HG02571 (cell line): ENCODE data around the gene DCLK1.

Experiments
- ATAC-seq: cut with Tn5 transposase; IDR thresholded peaks from one replicate; pipeline ENCODE4 v1.9.1; 2021; ENCODE audit warnings: mild to moderate bottlenecking, moderate library complexity; ENCODE audit not compliant: unreplicated experiment

The DCLK1 gene

DNA sequence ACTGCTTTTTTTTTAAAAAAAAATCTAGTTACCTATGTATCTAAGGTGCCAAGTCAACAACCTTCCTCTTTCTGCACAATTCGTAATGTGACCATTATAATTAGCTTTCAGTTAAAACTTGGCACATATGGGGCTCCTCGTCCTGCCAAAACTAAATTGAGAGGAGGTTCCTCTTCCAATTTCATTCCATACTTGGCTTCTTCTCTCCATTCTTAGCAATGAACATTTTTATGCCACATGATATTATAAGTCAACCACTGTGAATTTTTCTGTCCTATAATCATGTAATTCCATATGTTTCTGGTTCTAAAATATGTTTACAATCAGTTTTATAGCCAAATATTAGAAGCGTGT is 177.0 kb downstream of the DCLK1 start:
- ATAC-seq, result no peak

DNA sequence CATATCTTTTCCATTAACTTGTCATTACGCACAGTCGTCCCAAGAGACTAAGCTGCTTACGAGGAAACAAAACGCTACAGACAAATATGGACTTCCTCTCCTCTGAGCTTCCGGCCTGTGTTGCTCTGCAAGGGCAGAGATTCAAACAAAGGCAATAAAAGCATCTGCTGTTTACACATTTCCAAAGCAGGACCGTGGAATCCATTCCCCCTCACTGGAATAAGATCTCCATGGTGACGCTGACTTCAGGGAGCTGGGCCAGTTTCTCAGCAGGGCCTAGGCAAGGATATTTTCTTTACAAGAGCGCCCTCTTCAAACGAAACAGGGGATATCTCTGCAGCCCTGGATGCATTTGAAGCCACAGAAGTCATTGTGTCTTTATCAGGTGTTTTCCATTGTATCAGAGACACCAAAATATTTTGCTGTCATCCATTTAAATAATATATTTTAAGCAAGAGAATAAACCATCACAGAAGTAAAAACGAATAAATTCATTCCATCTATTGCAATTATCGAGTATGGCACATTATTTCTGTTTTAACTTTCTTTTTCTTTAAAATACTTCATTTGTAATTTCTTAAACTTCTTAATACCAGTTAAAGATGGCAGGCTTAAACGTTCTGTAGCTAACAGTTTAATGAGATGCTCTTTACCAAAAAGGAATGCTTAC is 177.5 kb downstream of the DCLK1 start:
- ATAC-seq, result no peak

DNA sequence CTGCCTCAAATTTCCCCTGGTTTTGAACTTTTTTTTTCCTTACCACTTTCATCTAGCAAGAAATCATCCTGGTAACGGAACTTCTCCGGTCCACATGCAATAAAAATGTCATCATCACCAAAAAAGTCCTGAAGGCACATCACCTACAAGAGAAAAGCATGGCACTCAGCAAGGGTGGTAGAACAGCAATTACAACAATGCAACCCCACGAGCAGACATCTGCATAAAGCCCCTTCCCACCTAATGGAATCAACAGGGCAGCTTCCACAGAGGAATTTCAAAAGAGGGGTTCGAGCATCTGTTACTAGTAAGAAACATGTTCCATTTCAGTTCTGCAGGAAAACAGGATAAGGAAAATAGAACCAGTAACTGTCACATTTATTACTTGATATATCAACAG is 183.9 kb downstream of the DCLK1 start:
- no peak for ATAC-seq

DNA sequence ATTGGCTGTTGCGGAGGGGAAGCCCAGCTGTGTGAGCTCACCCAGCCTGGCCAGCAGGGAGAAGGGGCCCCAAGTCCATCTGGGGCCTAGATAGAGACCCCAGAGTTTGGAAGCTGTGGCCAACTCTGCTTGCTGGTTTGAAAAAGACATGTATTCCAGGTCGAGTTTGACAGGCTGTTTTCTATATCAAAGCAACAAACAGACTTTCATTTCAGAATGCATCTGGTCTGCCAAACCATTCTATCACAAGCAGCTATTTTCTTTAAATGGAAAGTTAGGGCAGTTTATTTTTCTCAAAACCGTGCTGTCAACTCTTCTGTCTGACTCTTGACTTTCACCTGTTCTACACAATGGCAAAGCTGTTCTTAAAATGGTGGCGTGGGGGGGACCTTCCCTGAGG is 185.8 kb downstream of the DCLK1 start:
- ATAC-seq, result no peak

DNA sequence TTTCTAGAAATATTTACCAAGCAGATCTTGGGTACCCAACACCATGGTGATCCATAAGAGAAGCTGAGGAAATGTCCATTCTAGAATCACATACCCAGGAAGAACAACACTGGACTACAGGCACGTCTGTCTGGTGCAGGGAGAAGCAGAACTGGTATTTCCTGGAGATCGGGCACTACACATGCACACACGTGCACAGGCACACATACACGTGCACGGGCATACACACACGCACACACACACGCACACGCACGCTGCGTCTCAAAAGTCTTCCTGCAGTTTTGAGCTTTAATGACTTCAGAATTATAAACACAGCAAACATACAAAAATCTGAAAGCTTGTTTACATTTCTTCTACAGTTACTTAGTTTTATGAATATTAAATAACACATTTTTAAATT is 189.8 kb downstream of the DCLK1 start:
- no peak for ATAC-seq

DNA sequence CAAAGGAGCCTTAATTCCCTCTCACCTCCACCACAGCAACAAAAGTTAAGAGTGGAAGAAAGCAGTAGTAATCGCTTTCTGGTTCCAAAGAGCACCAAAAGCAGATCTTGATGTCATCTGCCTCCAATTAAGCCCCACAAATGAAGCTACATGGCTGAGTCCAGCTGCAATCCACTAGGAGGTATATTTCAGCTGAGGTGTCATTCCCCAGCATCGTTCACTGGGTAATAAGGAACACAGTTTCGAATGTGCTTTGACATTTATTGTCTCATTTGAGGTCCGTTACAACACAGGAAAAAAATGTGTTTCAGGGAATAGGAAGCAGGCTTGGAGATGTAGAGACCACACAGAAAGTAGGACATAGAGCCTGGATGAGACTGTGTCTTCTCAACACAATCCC is 190.4 kb downstream of the DCLK1 start:
- ATAC-seq, result no peak

DNA sequence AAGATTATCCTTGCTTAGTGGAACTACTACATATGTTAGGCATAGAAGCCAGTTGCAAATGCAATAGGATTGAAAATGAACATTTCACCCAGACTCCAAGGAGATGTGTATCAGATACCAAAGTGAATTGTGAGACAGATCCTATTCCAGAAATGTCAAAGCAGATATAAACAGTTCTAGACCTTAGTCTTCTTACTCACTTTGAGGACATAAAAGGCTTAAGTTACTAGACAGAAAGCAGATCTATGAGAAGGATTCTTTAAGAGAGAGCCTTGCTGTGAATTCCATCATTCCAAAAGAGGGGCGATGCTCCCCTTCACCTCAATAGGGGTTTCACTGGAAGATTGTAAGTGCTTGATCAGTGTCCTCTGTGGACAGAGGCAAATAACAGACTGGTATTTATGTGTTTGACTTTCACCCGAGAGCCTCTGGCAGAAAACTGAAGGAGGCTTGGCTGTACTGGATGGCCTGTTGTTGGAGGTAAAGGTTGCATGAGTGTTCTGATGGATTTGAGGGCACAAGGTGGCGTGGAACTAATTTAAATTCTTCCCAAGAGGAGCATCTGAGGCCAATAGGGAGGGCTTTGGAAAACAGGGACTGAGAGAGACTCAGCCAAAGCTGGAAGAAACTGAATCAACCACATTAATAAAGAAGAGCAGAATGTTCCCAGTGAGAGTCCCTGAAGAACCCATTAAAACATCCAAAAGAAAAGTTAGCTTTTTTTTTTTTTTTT is 194.8 kb downstream of the DCLK1 start:
- ATAC-seq, result no peak

DNA sequence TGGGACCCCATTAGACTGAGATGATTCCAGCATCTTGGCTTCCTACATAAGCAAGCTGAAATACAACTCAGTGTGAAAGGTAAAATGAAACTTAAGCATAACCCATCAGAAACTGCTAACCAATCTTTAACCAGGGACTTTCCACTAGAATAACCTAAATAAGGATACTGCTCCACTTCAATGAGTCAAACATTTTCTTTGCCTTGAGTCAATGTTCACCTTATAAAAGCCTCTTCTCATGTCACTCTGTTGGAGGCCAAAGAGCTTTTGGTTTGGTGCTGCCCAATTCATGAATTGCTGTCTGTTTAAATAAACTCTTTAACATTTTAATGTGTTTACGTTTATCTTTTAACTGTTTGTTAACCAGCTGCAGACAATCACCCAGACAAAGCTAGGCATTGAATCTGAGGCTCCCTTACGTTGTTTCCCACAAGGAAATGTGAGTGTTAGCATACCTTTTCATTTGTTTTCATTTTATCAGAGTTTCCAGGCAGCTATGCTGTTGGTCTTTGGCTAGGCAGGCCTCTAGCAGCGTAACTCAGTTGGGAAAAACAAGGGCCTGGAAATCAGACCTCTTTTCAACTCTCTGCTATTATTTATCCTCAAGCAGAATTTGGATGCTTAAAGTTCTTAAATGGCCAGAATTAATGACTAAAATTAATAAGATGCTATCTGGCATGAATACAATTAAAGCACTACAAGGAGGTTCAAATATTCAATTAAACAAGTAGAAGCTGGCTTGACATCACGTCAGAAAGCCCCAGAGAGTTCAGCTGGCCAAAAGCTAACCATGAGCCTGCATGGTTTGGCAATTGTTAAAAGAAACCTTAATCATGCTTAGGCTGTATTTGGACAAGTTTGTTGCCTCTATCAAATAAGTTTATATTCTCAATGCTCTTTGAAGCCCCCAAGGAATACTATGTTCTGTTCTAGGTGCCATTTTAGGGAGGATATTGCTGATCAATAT is 200.2 kb downstream of the DCLK1 start:
- no peak for ATAC-seq

DNA sequence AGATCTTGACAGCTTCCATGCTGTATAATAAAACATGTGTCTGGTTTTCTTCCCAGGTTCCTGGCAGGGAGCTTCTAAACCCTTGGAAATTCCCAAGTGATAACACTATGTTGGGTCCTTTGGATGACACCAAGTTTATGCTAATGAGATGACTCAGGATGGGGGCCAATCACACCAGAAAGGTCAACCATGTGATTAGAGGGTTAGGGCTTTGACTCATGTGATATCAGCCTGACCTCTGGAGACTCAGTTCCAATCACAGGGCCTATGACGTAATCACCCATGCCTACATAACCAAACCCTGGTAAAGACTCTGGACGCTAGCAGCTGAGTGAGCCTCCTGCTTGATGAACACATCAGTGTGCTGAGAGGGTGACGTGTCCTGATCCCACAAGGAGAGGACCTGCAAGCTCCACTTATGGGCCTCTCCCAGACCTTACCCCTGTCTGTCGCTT is 203.6 kb downstream of the DCLK1 start:
- ATAC-seq, result no peak

DNA sequence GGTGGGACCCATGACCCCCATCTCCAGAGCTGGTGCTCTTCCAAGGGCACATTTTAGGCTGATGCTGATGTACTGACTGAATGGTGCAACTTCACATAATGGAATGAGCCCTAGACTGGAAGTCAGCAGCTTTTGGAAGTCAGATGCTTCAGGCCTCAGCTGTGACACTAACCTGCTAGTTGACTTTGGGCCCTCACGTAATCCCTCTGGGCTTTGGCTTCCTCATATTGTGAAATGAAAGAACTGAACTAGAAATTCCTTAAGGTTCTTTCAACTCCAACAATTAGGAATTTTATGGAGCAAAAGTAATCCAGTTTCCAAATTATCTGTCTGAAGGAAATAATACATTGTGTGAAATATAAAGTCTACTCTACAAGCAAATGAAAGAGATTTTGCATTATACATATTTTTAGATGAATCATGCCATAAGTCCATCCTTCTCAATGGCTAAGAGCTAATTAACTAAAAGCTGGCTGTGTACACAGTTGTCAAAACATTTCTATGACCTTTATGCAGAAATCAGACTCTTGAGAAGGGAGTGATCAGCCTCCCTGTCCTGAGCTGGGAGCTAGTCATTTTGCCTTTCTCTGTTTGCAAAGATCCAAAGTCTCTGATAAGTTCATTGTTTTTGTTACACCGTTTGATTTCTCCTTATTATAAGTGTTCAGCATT is 204.2 kb downstream of the DCLK1 start:
- no peak for ATAC-seq

DNA sequence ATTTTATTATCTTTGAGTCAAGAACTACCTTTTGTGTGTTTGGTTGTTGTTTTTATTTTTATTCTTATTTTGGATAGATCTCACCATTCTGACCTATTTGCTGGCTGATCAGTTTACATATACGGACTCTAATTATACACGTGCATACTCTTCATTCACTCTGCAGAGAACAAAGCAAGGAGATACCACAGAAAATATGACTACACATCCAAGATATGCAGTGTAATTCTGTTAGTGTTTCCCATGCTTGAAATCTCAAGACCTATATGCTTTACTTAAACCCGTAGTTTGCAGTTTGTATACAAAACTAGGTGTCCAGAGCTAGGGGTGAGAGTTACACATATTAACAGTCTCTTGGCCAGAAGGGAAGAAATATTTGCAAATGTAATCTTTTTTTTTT is 205.5 kb downstream of the DCLK1 start:
- ATAC-seq, result no peak

DNA sequence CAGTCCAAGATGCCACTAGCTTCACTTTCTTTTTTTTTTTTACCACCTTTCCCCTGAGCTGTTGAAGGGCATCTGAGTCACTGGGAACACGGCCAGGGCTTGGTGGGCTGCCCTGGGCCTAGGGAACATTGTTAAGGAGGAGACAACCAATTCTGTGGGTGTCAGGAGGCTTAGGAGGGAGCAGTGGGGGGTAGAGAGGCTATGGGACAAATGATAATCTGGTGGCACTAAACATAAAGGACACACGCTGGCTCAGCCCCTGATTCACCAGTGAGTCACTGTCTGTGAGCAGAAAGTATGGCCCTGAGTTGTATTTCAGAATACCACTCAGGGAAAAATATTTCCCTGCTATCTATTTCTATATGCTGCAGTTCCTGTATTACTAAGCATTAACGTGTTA is 207.8 kb downstream of the DCLK1 start:
- ATAC-seq, result no peak

DNA sequence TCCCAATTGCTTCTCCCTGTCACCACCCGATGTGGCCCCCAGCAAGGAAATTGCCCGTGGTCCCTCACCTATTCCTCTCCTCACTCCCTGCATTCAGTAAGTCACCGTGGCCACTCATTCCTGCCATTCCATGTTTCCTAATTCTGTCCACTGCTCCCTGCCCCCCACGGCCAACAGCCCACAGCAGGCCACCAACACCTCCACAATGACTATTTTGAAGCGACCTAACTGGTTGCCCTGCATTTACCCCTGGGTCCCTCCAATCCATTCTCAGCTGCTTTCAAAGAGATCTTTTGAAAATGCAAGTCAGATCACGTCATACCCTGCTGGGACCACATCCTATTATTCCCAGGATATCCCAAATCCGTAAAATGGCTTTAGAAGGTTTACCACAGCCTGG is 210.4 kb downstream of the DCLK1 start:
- no peak for ATAC-seq

DNA sequence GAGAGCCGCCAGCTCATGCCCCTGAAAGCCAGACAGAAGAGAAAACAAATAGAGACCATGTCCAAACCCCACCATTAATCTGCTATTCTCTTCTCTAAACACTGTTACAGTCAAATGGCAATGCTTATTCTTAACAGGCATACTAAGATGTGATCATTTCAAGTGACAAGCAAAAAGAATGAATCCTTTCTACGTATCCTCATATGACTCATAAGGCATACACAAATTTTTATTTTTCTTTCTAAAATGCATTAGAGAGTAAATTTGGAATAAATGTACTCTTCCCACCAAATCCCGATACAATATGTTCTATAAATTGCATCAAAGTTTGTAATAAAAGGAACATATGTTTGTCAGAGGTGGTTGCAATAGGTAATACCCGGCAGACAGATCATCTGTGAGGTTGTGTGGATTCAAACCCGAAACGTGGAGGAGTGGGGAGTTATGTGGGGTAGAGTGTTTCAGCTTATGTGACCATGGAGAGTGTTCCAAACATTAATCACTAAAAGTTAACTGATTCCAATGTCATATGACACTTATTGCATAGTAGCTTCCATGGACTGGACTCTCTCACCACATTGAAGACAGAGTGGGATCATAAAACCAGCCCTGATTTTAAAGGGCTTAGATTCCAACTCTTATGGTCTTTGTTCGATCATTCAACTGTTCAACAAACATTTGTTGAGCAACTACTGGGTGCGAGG is 213.1 kb downstream of the DCLK1 start:
- no peak for ATAC-seq

DNA sequence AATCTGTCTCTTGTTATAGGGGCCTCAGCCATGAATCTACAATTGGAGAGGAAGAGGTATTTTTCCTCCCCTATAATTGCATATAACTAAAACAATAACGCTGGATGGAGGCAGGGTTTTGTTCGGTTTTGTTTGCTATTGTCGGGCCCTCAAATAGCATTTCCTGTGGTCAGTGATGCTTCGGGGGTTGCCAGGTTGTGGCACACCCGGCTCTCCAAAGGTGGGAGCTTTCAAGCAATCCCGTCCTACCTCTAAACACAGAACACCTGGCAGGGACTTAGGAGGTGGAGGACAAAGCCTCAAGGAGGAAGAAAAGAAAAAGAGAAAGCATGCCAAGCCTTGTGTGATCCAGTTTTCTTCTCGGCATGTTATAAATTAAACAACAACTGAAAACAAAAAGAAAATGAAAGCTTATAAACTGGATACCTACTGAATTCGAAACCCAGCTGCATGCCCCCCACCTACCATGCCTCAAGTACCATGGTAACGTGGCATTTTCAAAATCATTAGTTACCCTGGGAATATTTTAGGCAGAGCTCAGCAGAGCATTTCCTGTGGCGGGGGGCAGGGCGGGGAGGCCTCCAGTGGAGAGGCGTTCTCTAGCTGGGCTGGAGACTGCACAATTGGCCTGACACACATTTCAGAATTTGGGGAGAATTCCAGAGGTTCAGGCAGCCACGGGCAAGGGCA is 213.8 kb downstream of the DCLK1 start:
- no peak for ATAC-seq

DNA sequence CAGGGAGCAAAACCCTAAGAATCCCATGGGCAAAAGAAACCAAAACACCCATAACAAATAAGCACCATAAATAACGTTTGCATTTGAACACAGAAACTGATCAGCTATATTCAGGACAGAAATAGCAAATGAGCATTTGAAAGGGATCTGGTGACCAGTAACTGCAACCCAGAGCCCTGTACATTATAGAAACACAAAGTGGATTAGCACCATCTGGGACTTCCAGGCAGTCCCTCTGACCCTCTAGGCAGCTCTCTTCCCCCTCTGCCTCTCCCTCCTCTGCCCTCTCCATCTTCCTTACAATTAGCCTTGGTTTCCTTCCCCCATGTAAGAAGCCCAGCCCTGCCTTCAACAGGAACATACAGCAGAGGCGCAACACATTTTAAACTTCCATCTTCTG is 215.0 kb downstream of the DCLK1 start:
- no peak for ATAC-seq

DNA sequence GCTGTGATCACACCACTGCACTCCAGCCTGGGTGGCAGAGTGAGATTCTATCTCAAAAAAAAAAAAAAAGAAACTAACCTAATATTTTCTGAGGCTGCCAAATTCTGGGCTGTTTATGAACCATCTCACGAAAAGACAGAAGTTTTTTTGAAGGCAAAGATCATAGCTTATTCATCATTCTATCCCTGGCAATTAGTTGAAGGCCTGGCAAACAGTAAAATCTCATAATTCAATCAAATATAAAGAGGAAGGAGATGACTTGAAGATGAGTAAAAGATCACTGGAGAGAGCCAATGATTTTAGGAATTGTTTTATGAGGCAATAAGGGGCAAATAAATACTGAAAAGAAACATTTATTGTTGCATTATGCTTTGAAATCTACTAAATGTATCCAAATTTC is 216.5 kb downstream of the DCLK1 start:
- ATAC-seq, result no peak

DNA sequence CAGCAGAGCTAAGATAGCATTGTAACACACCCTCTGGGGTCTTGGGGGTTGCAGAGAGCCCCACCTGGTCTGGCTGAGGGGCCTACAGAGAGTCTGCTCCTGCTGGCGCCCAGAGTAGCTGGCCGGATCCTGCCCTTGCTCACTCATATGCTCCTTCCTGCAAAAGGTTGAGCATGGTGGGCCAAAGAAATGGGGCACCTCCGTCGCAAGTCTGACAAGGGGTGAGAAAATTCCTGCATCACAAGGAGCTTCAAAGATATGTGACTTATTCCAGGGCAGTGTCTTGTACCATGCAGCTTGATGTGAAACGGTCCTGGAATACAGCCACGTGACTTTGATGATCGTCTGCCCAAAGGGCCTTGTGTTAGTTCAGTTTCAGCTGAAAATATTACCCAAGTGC is 218.3 kb downstream of the DCLK1 start:
- no peak for ATAC-seq

DNA sequence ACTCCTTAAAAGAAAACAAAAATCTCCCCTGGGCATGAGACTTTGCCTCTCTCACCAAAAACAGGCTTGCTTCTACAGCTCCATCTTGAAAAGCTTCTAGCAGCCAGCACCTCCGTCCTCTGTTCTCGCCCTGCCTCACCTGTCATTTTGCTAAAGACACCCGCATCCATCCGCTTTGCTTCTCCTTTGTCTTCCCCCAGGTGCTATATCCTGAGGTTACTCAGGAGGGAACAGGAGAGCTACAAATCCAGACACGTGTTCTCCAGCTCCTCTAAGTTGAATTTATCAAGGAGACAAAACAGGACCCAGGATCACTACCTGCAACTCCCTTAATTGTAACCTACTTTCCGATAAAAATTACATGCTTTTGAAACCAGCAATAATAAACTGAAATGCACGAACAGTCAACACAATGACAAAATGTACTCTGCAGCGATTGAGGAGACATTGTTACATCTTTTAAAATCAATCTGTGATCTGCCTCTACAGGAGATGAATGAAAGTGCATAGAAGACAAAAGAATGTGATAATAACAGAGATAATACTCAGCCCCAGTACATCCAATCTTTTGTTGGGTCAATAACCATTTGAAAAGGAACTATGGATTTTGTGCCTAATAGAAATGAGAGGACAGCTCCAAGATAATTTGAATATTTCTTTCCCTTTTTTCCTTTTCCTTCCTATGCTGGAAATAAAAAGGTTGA is 221.2 kb downstream of the DCLK1 start:
- ATAC-seq, result no peak
